WI38 (cell line): ENCODE measurements around the gene CACNA1I.

ENCODE experiments used
- H3K4me3 ChIP-seq: 2 replicates; pipeline ENCODE4 v1.5.1; 2011; ENCODE audit warnings: low read depth, mild to moderate bottlenecking, control low read depth, low read length
- CTCF ChIP-seq: IDR thresholded peaks from 2 replicates; pipeline ENCODE4 v1.5.1; 2012; ENCODE audit warnings: low read depth, mild to moderate bottlenecking, control low read depth, low read length

The CACNA1I gene

DNA sequence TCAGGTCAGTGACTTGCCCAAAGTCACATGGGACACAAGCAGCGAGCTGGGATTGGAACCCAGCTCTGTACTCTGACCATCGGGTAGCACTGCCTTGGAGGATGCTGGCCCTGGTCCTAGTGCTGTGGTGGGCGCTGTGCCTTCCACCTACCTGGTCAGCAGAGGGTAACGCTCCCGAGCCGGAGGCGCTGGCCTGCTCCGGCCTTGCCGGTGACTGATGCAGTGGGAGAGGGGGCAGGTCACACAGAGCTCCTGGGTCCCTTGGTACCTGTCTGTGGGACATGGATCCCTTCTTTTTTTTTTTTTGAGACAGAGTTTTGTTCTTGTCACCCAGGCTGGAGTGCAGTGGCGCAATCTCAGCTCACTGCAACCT, 43.0 kb downstream of the CACNA1I start:
- no peak for TF ChIP-seq CTCF

GRCh38 chr22:39614442-39614841, 43.9 kb downstream of the CACNA1I start:
- no peak for TF ChIP-seq CTCF
- H3K4me3 ChIP-seq: no peak overlapping the region

More for the DNA sequence above, 43.0 kb downstream of the CACNA1I start:
- H3K4me3 ChIP-seq: no peak overlapping the region

- H3K4me3 ChIP-seq: no peak overlapping the region
- TF ChIP-seq CTCF: no peak
Observed at GRCh38 chr22:39616051-39616450, 45.5 kb downstream of the CACNA1I start.

DNA sequence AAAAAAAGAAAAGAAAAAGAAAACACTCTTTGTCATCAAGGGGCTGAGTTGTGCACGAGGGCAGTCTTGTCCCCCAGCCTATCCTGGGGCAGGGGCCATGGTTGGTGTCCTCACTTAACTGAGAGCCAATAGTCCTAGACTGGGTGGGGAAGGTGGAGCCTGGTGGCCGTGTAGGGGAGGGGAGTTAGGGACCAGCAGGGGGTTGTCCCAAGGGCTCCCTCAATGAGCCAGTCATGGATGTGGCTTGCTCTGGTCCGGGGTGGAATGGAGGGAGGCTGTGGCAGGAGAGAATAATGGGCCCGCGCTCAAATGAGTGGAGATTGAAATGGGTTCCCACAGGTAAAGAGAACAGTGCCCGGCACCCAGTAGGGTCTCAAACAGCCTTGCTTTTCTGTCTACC, 46.2 kb downstream of the CACNA1I start:
- no peak overlapping the region for H3K4me3 ChIP-seq
- no peak for TF ChIP-seq CTCF

- no peak overlapping the region for H3K4me3 ChIP-seq
- no peak for TF ChIP-seq CTCF
Observed at GRCh38 chr22:39617342-39617741, 46.8 kb downstream of the CACNA1I start.

DNA sequence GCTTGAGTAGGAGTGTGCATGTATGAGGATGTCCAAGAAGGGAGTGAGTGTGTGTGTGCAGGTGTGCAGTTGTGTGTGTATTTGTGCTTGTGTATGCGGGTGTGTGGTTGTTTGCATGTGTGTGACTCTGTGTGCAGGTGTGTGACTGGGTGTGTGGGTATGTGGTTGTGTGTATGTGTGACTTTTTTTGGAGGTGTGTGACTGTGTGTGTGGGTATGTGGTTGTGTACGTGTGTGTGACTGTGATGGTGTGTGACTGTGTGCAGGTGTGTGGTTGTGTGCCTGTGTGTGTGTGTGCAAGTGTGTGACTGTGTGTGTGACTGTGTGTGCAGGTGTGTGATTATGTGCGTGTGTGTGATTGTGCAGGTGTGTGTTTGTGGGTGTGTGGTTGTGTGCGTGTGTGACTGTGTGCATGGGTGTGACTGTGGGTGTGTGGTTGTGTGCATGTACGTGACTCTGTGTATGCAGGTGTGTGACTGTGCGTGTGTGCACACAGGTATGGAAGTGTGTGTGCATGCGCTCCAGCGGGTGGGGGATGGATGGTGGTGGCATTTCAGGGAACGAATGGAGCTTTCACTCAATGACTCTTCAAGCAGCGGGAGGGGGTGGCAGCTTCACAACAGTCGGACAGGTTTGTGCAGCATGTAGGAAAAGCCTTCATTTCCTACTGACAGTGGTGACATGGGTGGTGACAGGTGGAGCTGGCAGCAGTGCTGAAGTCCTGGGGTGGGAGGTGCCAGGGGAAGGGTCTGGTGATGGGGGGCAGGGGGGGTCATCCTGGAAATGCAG, 47.6 kb downstream of the CACNA1I start:
- no peak for TF ChIP-seq CTCF

DNA sequence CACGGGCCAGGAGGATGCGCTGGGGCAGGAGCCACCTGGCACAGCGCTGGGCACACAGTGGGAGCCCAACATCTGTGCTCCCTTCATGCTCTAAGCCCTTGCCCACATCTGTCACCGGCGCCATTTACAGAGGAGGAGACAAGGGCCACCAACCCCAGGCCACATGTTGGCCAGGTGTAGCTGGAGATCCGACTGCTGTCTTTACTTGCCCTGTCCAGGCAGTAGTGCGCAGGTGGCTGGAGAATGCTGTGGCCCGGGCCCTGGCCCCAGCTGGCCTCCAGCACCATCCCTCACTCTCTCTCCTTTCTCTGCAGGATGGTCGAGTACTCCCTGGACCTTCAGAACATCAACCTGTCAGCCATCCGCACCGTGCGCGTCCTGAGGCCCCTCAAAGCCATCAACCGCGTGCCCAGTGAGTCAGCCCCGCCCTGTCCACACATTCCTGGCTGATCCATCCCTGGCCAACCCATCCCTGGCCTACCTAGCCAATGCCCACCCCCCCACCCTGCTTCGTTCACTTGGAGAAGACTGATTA, 48.5 kb downstream of the CACNA1I start:
- no peak overlapping the region for H3K4me3 ChIP-seq
- TF ChIP-seq CTCF: no peak

More for the DNA sequence above, 47.6 kb downstream of the CACNA1I start:
- no peak overlapping the region for H3K4me3 ChIP-seq
